ENCODE results near the gene FRMPD4.

Gene FRMPD4

DNA sequence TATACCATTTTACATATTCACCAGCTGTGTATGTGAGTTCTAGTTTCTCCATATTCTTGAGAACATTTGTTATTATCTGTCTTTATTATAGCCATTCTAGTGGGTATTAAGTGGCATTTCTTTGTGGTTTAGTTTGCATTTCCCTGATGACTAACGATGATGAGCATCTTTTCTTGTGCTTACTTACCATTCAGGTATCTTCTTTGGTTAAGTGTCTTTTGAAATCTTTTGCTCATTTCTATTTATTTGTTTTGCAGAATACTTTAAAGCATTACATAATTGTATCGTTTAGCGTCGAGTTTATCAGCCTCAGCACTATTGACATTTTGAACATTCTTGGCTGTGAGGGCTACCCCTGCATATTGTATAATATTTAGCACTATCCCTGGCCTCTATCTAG lies 85.4 kb downstream of the FRMPD4 start:
- no peak overlapping the region for H3K4me3 ChIP-seq (ENCODE audit: low read length)
- H3K79me2 ChIP-seq (ENCODE audit: low read length) = no peaks in the 10 kb centered on the region
- no peaks in the 10 kb centered on the region for H3K27me3 ChIP-seq (replicated peaks; ENCODE audit: insufficient read depth, low read length)
- no peaks in the 10 kb centered on the region for H3K9me2 ChIP-seq (replicated peaks; ENCODE audit: insufficient read depth, low read length)
- no peaks in the 10 kb centered on the region for H4K20me1 ChIP-seq (ENCODE audit: insufficient read depth, low read length)
- H3K4me1 ChIP-seq (ENCODE audit: low read length) = no peaks in the 10 kb centered on the region
- DNase-seq = no peak
- no peaks in the 10 kb centered on the region for H3K9me3 ChIP-seq (replicated peaks; ENCODE audit: insufficient read depth, low read length)
- H3K36me3 ChIP-seq (replicated peaks; ENCODE audit: insufficient read depth, low read length) = no peaks in the 10 kb centered on the region
- TF ChIP-seq, protein P1, sequence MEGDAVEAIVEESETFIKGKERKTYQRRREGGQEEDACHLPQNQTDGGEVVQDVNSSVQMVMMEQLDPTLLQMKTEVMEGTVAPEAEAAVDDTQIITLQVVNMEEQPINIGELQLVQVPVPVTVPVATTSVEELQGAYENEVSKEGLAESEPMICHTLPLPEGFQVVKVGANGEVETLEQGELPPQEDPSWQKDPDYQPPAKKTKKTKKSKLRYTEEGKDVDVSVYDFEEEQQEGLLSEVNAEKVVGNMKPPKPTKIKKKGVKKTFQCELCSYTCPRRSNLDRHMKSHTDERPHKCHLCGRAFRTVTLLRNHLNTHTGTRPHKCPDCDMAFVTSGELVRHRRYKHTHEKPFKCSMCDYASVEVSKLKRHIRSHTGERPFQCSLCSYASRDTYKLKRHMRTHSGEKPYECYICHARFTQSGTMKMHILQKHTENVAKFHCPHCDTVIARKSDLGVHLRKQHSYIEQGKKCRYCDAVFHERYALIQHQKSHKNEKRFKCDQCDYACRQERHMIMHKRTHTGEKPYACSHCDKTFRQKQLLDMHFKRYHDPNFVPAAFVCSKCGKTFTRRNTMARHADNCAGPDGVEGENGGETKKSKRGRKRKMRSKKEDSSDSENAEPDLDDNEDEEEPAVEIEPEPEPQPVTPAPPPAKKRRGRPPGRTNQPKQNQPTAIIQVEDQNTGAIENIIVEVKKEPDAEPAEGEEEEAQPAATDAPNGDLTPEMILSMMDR (IDR thresholded peaks at IDR 0.05; ENCODE audit: low read length) = no peak
- TF ChIP-seq EZH2phosphoT487 (IDR thresholded peaks at IDR 0.05; ENCODE audit: low read length) = no peak
- no peaks in the 10 kb centered on the region for H3F3A ChIP-seq (ENCODE audit: insufficient read depth, low read length)
- no peak overlapping the region for H3K27ac ChIP-seq (ENCODE audit: low read length)
- no peak overlapping the region for H3K9ac ChIP-seq (ENCODE audit: low read length)
- no peak overlapping the region for H3K4me2 ChIP-seq (ENCODE audit: low read depth, low read length)
- H2AFZ ChIP-seq (ENCODE audit: low read length) = no peak overlapping the region

DNA sequence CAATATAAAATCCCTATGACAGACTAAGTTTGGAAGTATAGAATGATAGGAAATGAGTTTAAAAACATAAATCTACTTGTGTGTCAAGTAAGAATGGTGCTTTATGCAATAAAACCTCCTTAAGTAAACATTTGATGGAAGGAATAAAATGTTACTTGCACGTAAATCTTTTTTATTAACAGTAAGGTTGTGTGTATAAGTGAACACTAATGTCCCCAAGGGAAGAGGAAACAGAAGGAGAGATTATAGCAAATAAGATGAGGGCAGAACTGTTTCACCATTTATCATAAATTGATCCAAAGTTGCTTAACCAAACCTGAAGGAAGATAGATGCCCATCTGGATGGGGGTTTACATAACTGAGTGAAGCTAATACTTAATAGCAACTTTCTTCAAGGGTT lies 86.8 kb downstream of the FRMPD4 start:
- no peaks in the 10 kb centered on the region for H3K79me2 ChIP-seq (ENCODE audit: low read length)
- H3K36me3 ChIP-seq (replicated peaks; ENCODE audit: insufficient read depth, low read length) = no peaks in the 10 kb centered on the region
- no peaks in the 10 kb centered on the region for H3F3A ChIP-seq (ENCODE audit: insufficient read depth, low read length)
- no peaks in the 10 kb centered on the region for H3K27me3 ChIP-seq (replicated peaks; ENCODE audit: insufficient read depth, low read length)
- no peak for TF ChIP-seq EZH2phosphoT487 (IDR thresholded peaks at IDR 0.05; ENCODE audit: low read length)
- TF ChIP-seq EZH2 (optimal IDR thresholded peaks at IDR 0.05; ENCODE audit: low read depth, low read length) = no peak
- TF ChIP-seq, protein P1 (IDR thresholded peaks at IDR 0.05; ENCODE audit: low read length) = no peak
- no peak overlapping the region for H3K4me3 ChIP-seq (ENCODE audit: low read length)
- no peaks in the 10 kb centered on the region for H3K9me3 ChIP-seq (replicated peaks; ENCODE audit: insufficient read depth, low read length)
- no peaks in the 10 kb centered on the region for H3K9me2 ChIP-seq (replicated peaks; ENCODE audit: insufficient read depth, low read length)
- H4K20me1 ChIP-seq (ENCODE audit: insufficient read depth, low read length) = no peaks in the 10 kb centered on the region
- H3K4me2 ChIP-seq (ENCODE audit: low read depth, low read length) = no peak overlapping the region
- H3K27ac ChIP-seq (ENCODE audit: low read length) = no peak overlapping the region
- DNase-seq = no peak
- H3K9ac ChIP-seq (ENCODE audit: low read length) = no peak overlapping the region
- no peaks in the 10 kb centered on the region for H3K4me1 ChIP-seq (ENCODE audit: low read length)
- H2AFZ ChIP-seq (ENCODE audit: low read length) = no peak overlapping the region

DNA sequence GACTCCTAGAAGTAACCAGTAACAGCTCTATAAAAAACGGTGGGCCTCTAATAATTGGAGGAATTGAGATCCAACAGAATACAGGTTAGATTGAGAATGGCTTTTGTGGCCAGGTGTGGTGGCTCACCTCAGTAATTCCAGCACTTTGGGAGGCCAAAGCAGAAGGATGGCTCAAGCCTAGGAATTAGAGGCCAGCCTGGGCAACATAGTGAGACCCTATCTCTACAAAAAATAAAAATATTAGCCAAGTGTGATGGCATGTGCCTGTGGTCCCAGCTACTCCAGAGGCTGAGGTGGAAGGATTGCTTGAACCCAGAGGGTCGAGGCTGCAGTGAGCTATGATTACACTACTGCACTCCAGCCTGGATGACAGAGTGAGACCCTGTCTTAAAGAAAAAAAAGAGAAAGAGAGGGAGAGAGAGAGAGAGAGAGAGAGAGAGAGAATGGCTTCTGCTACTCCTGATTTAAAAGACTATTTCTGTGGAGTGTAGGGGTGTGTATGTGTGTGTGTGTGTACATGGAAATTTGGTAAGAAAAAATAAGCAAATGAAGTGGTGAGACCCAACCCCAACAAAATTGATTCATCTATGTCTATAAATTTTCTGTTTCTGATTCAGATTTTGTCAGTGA lies 89.3 kb downstream of the FRMPD4 start:
- no peaks in the 10 kb centered on the region for H3K36me3 ChIP-seq (replicated peaks; ENCODE audit: insufficient read depth, low read length)
- H3K27me3 ChIP-seq (replicated peaks; ENCODE audit: insufficient read depth, low read length) = no peaks in the 10 kb centered on the region
- no peaks in the 10 kb centered on the region for H3F3A ChIP-seq (ENCODE audit: insufficient read depth, low read length)
- H3K4me1 ChIP-seq (ENCODE audit: low read length) = no peaks in the 10 kb centered on the region
- H3K9me2 ChIP-seq (replicated peaks; ENCODE audit: insufficient read depth, low read length) = no peaks in the 10 kb centered on the region
- no peak overlapping the region for H3K9ac ChIP-seq (ENCODE audit: low read length)
- H4K20me1 ChIP-seq (ENCODE audit: insufficient read depth, low read length) = no peaks in the 10 kb centered on the region
- no peaks in the 10 kb centered on the region for H3K9me3 ChIP-seq (replicated peaks; ENCODE audit: insufficient read depth, low read length)
- H2AFZ ChIP-seq (ENCODE audit: low read length) = no peak overlapping the region
- H3K4me3 ChIP-seq (ENCODE audit: low read length) = no peak overlapping the region
- H3K27ac ChIP-seq (ENCODE audit: low read length) = no peak overlapping the region
- no peak for DNase-seq
- H3K79me2 ChIP-seq (ENCODE audit: low read length) = no peaks in the 10 kb centered on the region
- H3K4me2 ChIP-seq (ENCODE audit: low read depth, low read length) = no peak overlapping the region
- TF ChIP-seq EZH2phosphoT487 (IDR thresholded peaks at IDR 0.05; ENCODE audit: low read length) = no peak
- TF ChIP-seq, protein P1 (IDR thresholded peaks at IDR 0.05; ENCODE audit: low read length) = no peak
- TF ChIP-seq EZH2 (optimal IDR thresholded peaks at IDR 0.05; ENCODE audit: low read depth, low read length) = no peak
